GM12865 (cell line): ENCODE results near the gene BRD7.

Source experiments
- DNase-seq: peaks from one replicate; pipeline ENCODE4 v3.0.0; 2010; ENCODE audit warnings: low read depth
- H3K4me3 ChIP-seq: 2 replicates; pipeline ENCODE4 v1.5.1; 2011; ENCODE audit warnings: mild to moderate bottlenecking, low read depth, low read length, control low read depth
- TF ChIP-seq, protein P1 (sequence below): IDR thresholded peaks from 2 replicates; pipeline ENCODE4 v1.5.1; 2011; ENCODE audit warnings: low read length, control low read depth, low read depth, inconsistent platforms; ENCODE audit not compliant: insufficient read depth; ENCODE audit errors: missing control alignments

Gene BRD7

GRCh38 chr16:50309156-50309526 is 59.6 kb downstream of the BRD7 start:
- TF ChIP-seq, protein P1, sequence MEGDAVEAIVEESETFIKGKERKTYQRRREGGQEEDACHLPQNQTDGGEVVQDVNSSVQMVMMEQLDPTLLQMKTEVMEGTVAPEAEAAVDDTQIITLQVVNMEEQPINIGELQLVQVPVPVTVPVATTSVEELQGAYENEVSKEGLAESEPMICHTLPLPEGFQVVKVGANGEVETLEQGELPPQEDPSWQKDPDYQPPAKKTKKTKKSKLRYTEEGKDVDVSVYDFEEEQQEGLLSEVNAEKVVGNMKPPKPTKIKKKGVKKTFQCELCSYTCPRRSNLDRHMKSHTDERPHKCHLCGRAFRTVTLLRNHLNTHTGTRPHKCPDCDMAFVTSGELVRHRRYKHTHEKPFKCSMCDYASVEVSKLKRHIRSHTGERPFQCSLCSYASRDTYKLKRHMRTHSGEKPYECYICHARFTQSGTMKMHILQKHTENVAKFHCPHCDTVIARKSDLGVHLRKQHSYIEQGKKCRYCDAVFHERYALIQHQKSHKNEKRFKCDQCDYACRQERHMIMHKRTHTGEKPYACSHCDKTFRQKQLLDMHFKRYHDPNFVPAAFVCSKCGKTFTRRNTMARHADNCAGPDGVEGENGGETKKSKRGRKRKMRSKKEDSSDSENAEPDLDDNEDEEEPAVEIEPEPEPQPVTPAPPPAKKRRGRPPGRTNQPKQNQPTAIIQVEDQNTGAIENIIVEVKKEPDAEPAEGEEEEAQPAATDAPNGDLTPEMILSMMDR: no peak
- no peak for DNase-seq
- H3K4me3 ChIP-seq: no peak overlapping the region

GRCh38 chr16:50308237-50308965 is 60.4 kb downstream of the BRD7 start:
- TF ChIP-seq, protein P1: no peak
- no peak for DNase-seq
- no peak overlapping the region for H3K4me3 ChIP-seq

DNA sequence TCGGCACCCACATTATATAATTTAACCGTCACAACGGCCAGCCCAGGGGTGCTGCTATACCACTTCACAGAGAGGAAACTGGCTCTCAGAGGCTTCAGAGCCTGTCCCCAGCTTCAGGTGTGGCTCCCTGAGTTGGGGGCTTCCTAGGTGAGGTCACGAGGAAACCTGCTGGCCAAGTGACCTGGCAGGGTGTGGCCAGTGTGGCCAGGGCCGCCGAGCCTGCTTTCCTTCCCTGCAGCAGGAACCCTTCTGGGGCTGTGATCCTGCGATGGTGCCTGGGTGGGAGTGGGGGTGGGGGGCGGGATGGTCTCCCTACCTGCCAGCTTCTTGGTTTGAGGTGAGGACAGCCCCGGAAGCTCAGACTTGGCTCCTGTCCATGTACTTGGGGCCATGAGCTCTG is 62.5 kb downstream of the BRD7 start:
- H3K4me3 ChIP-seq: no peak overlapping the region
- DNase-seq: no peak
- TF ChIP-seq, protein P1: no peak

DNA sequence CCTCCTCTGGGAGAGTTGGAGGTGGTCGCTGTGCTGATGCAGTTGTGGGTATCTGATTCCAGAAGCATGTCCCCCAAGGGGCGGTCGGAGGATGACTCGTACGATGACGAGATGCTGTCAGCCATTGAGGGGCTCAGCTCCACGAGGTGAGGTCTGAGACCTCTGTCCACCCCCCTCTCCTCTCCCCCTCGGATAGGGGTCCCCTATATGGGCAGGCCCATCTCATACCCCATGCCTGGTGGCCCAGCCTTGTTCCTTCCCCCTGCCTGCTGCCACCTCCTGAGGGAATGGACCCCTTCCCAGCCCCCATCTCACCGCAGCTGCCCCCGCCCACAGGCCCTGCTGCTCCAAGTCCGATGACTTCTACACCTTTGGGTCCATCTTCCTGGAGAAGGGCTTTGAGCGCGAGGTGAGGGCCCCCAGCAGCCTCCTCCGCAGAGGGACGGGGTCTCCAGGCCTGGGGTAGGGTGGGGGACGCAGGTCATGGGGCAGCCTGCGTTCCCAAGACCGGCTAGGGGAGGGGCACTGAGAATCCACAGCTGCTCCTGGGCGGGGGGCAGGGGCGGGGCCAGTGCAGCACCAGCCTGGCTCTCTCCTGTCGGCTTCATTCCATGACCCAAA is 63.2 kb downstream of the BRD7 start:
- TF ChIP-seq, protein P1: no peak

DNA sequence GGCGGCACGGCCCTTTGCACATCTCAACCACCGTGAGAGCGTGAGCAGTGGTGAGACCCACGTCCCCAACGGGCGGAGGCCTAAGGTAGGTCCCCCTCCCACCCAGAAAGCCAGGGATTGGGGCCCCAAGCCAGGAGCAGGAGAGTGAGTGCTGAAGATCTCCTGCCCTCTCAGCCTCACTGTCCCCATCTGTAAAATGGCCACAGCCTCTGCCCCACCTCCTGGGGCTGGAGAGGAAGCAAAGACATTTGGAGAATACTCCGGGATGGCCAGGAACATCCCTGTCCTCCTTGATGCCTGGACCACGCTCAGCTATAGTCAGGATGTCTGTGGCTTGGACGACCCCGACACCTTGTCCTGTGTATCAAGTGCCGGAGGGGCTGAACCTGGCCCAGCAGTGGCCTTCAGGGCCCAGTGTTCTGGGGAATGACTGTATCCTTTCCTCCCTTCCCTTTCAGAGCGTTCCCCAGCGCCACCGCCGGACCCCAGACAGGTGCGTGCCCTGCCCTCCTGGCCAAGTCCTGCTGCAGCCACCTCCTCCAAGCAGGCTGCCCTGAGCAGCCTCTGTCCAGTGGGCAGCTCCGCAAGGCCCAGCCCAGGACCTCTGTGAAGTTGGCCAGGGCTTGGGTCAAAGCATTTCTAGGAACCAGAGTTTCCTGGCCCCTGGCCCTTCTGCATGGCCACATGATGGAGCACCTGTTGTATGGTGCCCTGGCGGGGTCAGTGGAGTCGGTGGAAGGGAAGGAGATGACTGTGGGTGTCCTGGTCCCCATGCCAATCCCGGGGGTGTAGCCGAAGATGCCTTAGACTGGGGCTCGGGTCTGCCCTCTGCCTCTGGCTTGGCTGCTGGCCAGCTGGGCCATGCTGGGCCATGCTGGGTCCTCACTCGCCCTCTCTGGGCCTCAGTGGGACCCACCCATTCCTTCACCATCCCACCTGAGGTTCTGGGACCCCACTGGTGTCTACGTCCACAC is 64.0 kb downstream of the BRD7 start:
- no peak for DNase-seq
- TF ChIP-seq, protein P1: no peak
- no peak overlapping the region for H3K4me3 ChIP-seq

More for the DNA sequence above, 63.2 kb downstream of the BRD7 start:
- DNase-seq: no peak
- H3K4me3 ChIP-seq: no peak overlapping the region

DNA sequence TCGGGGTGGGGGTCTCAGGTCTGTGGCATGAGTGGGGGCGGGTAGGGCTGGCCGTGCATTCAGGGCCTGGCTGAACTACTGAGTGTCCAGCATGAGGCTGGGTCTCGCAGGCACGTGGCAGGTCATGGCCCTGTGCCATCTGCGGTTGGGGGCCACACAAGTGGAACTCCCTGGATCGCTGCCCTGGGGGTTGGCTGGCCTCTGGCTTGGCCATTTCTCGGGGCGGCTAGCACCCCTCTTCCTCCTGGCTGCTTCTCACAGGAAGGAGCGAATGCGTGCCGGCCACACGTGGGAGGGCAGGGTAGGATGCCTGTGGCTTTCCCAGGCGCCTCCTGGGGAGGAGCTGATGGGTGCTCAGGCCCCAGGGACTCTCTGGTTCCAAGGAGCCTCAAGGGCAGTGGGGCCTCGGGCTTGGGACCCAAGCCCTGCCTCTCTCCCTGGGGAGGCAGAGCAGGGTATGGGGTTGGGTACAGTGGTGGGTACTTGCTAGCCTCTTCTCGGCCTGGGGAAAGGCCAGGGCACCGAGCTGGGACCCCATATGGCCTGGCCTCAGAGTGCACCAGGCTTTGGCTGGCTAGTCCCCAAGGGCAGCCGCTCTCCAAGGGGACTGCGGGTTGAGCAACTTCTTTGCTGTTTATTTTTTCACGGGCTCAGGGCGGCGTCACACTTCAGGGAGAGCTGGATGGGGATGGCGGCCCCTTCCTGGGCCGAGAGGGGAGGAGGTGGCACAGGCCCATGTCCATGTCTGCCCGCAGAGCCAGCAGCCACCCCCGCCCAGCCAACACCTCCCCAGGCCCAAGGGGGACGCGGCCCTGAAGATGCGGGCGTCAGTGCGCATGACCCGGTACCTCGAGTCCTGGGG is 65.0 kb downstream of the BRD7 start:
- no peak overlapping the region for H3K4me3 ChIP-seq
- DNase-seq: no peak
- TF ChIP-seq, protein P1: no peak
